Measurements from ENCODE around the gene VPS33A.

DNA sequence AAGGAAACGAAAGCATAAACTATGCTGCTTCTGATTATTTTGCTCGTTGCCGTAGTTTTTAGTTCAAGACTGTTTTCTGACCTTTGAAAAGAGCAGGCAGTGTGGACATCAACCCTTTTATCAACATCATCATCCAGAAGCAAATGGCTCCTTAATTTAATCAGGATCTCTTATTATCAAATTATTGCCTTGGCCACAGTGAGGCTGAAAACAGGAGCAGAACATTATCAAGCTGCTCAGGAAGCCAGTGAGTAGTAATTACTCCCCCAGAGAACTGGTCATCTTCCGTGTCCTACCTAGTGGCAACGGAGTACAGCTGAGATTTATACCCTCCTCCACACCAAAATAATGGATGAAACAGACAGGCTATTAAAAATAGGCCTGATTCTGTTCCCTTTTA is 38.2 kb downstream of the VPS33A start:
- TF ChIP-seq EZH2phosphoT487 (IDR thresholded peaks at IDR 0.05; ENCODE audit: borderline replicate concordance): no peak
- TF ChIP-seq, protein P1, sequence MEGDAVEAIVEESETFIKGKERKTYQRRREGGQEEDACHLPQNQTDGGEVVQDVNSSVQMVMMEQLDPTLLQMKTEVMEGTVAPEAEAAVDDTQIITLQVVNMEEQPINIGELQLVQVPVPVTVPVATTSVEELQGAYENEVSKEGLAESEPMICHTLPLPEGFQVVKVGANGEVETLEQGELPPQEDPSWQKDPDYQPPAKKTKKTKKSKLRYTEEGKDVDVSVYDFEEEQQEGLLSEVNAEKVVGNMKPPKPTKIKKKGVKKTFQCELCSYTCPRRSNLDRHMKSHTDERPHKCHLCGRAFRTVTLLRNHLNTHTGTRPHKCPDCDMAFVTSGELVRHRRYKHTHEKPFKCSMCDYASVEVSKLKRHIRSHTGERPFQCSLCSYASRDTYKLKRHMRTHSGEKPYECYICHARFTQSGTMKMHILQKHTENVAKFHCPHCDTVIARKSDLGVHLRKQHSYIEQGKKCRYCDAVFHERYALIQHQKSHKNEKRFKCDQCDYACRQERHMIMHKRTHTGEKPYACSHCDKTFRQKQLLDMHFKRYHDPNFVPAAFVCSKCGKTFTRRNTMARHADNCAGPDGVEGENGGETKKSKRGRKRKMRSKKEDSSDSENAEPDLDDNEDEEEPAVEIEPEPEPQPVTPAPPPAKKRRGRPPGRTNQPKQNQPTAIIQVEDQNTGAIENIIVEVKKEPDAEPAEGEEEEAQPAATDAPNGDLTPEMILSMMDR (conservative IDR thresholded peaks at IDR 0.05; ENCODE audit: low read length): no peak

Measured in Loucy (cell line).